Measurements from ENCODE around the gene C1R.

Gene C1R

DNA sequence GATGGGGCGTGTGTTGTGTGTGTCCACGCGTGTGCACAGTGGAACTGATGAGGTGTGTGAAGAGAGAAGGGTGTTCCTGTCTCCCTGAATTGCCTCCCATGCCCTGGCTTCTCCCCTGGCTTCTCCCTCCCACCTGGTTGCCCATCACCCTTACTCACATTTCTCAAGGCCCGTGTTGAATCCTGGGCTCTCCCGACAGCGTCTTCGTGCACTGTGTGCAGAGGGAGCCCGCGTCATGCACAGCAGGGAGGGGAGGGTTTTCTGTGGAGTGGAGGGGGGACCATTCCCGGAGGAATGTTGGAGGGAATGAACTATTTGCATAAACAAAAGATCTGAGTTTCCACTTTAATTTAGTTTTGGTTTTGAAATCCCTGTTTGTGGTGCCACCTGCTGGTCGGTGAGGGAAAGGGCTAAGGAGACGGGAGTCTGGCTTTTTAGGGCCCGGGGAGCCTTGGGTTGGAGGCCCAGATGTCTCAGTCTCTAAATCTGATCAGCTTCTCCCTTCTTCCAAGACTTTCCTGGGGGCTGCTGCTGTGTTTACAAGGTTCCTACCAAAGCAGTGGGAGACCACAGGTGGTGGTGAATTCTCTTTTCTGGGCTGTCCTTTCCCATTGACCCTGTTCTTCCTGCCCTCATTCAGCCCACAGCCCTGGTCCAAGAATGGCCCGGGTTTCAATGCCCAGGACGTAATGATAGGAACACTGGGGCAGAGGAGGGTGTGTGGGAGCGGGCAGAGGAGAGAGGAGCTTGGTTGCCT lies at the start of gene C1R:
C1R (minus strand) TSS at position 217 of the 757 bp plus-strand sequence; CDS start at position 160, 57 bp downstream.
- DNase-seq = peak; percentile 77

DNA sequence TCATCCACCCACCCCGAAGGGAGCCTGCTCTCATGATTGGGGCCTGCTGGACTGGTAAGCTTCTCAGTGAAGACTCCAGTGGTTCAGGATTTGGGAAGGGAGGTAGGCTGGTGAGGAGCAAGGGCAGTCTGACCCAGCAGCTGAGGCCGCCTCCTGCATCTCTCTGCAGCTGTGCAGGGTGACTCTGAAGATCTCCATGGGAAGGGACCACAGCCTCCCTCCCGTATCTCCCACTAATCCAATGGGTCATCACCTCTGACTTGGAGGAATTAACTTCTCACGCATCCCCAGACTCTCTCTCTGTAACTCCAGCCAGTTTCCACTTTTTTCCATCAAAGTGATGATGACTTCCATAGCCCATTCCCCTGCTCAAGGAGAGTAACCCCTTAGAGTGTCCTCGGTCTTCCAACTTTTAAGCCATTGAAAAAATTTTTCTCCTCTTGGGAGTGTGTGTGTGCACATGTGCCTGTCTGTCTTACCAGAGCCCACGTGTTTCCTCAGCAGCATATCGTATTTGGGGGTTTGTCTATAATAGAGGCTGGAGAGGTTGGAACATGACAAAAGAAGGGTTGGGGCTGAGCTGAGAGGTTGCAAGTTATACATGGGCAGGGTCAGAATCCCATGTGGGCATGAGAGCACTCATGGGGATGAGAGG lies 49.2 kb upstream of the C1R start:
- DNase-seq = no peak

- DNase-seq = no peak
Measured at GRCh38 chr12:7139200-7139599, 47.0 kb upstream of the C1R start.

GRCh38 chr12:7137908-7138307 lies 45.7 kb upstream of the C1R start:
- no peak for DNase-seq

DNA sequence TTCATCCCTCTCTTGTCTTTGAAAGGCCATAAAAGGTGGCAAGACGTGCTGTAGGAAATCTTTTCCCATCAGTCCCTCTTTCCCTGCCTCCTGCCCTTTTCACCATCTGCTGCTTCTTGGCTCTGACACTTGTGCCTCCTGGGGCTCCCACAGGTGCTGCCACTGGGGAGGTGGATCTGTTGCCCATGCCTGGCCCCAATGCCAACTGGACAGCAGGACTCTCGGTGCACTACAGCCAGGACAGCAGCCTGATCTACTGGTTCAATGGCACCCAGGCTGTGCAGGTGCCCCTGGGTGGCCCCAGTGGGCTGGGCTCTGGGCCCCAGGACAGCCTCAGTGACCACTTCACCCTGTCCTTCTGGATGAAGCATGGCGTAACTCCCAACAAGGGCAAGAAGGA lies 44.4 kb upstream of the C1R start:
- no peak for DNase-seq

GRCh38 chr12:7136071-7136470 lies 43.8 kb upstream of the C1R start:
- DNase-seq = no peak

- no peak for DNase-seq
Measured at GRCh38 chr12:7134396-7135166, 42.3 kb upstream of the C1R start.

GRCh38 chr12:7131502-7131866 lies 39.2 kb upstream of the C1R start:
- peak; percentile 42 for DNase-seq

DNA sequence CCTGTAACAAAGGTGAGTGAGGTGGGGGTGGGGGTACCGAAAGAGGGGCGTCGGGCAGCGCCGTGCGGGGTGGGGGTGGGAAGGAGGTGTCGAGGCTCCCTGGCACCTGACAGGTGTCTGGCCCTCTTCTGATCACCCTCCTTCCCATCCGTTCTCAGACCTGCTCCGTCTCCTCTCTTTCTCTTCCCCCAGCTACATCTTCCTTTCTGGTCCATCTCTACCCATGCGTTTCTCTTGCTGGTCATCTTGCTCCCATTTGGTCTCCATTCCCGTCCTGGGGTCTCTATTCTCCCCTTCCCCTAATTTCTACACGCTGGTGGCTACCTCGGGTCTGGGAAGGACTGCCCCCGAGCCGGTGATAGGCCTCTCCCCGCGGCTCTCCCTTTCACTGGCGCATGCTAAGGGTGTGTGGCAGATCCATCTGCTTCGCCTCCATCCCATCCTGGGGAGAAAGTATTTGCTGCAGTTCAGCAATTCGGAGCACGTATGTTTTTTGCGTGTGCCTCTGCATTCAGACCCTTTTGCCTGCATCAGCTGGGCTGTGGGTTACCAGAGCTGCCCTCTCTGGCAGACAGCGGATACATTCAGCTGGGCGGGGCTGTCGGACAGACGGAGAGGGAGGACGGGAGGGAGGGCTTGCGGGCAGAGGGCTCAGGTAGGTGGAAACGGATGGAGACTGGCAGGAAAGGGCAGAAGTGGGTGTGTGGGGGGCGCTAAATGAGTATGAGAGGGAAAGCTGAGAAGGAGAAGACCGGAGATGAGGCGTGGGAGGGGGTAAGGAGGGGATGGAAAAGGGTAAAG lies 38.7 kb upstream of the C1R start:
- peak; percentile 61 for DNase-seq

DNA sequence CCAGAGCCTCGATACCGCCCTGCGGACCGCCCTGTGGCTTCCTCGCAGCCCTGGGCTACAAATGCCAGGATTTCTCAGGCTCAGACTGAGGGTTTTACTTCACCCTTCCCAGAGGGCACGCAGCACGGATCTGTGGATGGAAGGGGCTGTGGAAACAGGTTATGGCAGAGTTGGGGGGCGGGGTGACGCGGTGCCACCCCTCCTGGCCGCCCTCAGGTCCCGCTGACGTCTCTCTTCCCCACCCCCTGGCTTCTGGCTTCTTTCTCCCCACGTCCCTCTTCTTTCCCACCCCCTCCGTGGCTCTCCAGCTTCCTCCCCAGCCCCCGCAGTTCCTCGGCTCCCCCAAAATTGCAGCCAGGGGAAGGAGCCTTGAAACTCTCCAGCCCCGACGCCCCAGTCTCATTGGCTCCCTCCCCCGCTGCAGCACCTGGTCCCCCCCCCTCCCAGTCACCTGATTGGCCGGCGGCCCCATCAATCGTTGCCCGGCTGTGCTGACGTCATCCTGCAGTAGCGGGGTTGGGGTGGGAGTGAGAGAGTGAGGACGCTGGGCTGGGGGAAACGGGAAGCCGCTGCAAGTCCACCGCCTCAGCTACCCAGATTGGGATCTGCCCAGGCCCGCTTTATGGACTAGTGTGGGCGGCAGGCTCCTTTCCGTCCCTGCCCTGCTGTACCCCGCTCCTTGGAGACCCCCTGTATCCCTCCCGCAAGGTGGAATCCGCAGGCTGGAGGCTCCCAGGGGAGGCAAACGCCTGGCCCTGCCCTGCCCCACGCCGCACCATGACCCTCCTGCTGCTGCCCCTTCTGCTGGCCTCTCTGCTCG lies 37.8 kb upstream of the C1R start, which contains the start of gene CLSTN3:
CLSTN3 (plus strand) TSS at position 500 of the 820 bp plus-strand sequence; CDS start at position 778, 278 bp downstream.
- DNase-seq = peak; percentile 92

- DNase-seq = no peak
Measured at GRCh38 chr12:7129287-7129871, 37.1 kb upstream of the C1R start.

GRCh38 chr12:7128681-7129286 lies 36.5 kb upstream of the C1R start, which contains the start of gene RBP5:
Gene RBP5, minus strand, starts transcription at chr12:7128889. Its CDS starts 114 bp downstream, at chr12:7128775.
- DNase-seq = no peak

DNA sequence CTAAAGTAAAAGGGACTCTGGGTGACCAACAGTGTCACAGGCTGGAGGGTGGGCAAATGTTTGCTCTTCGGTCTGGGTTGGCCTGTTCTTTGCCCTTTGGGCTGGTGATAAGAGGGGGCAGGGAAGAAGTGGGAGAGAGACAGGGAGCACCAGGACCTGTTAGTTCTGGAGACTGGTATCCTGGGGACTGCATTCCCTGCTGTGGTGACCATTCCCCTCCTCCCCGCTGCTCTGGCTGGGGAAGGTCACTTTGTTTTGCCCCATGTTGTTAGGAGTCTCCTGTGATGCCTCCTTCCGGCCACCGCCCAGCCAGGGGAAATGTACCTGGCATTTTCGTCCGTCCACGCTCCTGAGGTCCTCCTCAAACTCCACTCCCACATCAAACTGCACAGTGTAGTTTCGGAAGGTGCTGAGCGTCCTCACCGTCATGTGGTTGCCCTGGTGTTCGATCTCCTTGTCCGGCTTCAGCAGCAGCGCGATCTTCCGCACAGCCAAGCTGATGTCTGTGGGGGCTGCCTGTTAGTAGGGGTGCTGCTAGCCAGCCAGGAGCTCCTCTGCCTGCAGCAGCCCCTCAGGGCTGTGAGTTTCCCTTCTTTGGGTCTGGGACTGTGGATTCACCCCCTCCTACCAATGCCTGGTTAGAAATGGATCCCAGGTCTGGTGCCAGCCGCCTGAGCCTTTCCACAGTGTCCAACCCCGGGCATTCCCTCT lies 35.8 kb upstream of the C1R start:
- no peak for DNase-seq

DNA sequence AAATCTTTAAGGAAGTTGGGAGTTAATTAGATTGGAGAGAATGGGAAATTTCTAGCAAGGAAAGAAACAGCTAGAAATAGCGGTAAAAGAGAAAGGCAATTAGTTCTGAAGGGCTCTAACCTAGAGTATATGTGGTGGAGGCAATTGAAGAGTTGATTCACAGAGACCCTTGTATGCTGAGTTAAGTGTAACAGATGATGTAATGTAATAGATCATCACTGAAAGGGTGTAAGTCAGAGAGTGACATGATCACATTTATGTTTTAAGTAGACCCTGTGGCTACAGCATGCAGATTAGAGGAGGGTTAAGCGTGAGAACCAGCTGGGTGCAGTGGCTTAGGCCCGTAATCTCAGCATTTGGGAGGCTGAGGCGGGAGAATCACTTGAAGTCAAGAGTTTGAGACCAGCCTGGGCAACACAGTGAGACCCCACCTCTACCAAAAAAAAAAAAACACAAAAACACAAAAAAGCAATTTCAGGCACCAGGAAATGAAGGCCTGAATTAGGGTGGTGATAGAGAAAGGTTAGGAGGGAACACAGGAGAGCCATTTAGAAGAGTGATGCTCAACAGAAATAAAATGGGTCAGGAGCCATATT lies 33.5 kb upstream of the C1R start:
- no peak for DNase-seq

DNA sequence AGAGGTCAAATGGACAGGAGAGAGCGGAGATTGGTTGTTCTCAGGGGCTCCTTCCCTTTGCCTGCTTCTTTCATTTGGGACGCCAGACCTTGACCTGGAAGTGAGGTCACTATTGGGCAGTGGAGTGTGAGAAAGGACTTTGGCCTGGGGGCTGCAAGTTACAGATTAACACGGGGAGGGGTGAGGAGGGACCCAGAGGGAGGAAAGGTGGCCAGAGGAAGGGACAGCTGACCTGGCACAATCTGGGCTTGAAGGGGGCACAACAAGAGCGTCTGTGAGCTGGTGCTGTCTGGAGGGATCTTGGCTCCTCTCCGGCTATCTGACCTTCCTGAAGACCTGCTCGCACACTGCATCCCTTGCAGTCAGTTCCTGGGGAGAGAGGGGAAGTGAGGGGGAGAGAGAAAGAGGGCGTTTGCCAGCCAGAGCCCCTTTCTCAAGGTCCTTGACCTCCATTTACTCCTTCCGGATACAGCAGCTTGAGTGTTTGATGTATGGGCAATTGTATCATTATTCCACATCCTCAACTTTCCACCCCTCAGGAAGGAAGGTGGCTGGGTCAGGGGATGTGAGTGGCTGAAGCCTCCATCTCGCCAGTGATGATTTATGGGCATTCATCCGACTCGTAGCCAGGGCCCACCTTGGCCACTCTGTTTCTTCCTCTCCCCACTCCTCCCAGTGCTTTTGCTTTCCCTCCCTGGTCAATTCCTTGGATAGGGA lies 31.7 kb upstream of the C1R start:
- DNase-seq = no peak

GRCh38 chr12:7122811-7123769 lies 30.8 kb upstream of the C1R start:
- no peak for DNase-seq

GRCh38 chr12:7121324-7121723 lies 29.1 kb upstream of the C1R start:
- no peak for DNase-seq

- no peak for DNase-seq
Measured at GRCh38 chr12:7120166-7120565, 27.9 kb upstream of the C1R start.

All from CD4-positive, alpha-beta T cell treated with Interleukin-17A for 1 hour (primary cell).